GM18907 (cell line): ENCODE data around the gene FHDC1.

Source experiments
- ATAC-seq: cut with Tn5 transposase; IDR thresholded peaks from one replicate; pipeline ENCODE4 v1.9.1; 2021; ENCODE audit warnings: mild to moderate bottlenecking, moderate library complexity; ENCODE audit not compliant: unreplicated experiment

The FHDC1 gene

GRCh38 chr4:152936446-152937335, 568 bp downstream of the FHDC1 start:
- peak; percentile 32 for ATAC-seq

DNA sequence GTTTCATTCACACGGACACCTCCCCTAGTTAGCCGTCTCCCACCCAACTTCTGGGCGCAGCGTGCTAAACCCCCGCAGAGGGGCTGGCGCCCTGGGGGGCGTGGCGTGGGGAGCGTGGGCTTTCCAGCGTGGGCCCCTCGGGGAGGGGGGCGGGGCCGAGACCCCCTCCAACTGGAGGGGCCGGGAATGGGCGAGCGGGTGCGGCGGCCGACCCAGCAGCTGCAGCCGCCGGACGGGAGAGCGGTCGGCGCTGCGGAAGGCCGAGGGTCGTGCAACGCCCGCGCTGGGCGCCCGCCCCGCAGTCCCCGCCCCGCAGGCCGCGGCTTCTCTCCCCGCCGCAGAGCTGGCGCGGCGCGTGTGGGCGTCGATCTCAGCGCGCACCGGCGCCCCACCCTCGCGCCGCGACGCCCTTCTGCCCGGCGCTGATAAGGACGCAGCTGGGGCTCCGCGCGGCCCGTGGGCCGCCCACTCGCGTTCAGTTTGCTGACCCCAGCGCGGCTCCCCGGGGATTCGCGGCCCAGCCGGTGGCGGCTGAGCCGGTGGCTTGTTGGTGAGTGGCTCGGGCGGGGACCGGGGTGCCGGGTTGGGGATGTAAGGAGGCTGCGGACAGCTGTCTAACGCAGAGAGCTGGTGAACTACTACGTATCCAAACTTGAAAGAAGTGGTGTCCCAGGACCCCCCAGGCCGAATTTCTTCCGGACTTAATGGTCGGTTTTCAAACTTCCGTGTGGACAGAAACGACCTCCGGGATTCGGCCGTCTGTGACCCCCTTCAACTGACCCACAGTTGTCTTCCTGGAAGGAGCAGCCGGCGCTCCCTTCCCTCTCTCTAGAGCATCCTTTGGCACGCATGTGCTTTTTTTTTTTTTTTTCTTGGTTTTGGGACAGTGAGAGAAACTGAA, 1.5 kb downstream of the FHDC1 start:
- ATAC-seq: peak; percentile 30

GRCh38 chr4:152938237-152938947, 2.3 kb downstream of the FHDC1 start:
- no peak for ATAC-seq

- no peak for ATAC-seq
Measured at GRCh38 chr4:152939621-152940020, 3.5 kb downstream of the FHDC1 start.

DNA sequence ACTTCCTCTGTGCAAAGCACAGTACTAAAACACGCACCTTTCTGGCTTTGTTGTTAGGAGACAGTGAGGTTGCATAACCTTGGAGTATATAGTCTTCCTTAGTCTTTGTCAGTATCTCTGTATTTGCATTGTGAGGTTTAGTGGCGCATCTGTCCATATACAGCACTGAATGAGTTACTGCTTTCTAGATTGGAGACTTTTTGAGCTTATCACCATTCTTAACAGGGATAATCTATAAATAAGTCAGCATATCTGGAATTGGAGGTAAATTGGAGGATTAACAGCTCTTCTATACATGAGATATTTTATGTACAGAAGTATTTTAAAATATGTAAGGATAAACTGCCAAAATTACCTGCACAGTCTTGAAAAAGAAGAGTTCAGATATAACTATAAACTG, 4.3 kb downstream of the FHDC1 start:
- no peak for ATAC-seq

DNA sequence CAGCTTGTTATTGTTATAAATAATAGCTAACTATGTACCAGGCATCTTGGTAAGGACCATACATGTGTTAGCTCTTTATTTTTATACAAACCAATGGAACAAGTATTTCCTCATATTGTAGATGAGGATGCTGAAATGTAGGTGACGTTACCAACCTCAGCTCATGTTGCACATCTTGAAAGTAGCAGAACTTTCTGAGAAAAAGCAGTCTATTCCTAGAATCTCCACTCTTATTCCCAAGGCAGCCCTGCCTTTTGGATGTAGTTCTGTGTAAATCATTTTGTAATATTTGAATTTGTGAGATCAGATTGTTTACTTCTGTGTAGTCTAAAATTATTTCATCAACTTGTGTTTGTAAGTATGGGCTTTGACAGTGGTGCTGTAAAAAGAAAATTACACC, 5.3 kb downstream of the FHDC1 start:
- ATAC-seq: no peak

- no peak for ATAC-seq
Measured at GRCh38 chr4:152942346-152942745, 6.2 kb downstream of the FHDC1 start.

- no peak for ATAC-seq
Measured at GRCh38 chr4:152943672-152944071, 7.5 kb downstream of the FHDC1 start.

- no peak for ATAC-seq
Measured at GRCh38 chr4:152944666-152945320, 8.7 kb downstream of the FHDC1 start.

- no peak for ATAC-seq
Measured at GRCh38 chr4:152945639-152946038, 9.5 kb downstream of the FHDC1 start.

DNA sequence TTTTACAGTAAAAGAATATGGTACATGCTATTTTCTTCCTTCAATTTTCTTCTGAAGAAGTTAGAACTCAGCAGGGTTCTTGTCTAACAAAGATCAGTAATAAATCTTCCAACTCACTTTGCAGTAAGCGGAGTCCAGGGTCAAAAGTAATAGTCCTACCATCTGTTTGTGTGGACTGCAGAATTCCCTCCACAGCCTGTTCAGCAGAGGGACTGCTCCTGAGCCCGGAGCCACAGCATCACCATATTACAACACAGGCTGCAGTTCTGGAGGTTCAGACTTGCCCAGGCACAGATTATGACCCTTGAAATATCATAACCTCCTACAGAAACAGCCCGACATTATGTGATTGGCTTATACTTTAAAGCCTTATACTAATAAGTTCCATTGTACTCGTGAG, 10.3 kb downstream of the FHDC1 start:
- no peak for ATAC-seq

DNA sequence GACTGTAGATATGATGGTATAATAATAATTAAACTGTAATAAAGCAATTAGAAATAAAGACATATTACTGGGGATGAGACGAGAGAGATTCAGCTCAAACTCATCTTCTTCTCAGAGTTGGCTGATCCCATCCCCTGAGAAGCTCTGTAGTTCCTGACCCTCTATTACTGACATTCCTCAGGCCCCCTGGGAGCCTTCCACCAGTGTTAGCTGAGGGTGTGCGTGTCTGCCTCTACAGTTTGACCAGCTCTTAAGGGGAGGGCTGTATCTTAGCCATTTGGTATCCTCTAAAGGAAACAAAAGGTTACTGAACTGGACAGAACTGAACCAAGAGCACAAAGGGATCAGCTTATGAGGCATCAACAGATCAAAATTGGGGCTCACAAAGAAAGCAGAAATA, 11.2 kb downstream of the FHDC1 start:
- no peak for ATAC-seq

DNA sequence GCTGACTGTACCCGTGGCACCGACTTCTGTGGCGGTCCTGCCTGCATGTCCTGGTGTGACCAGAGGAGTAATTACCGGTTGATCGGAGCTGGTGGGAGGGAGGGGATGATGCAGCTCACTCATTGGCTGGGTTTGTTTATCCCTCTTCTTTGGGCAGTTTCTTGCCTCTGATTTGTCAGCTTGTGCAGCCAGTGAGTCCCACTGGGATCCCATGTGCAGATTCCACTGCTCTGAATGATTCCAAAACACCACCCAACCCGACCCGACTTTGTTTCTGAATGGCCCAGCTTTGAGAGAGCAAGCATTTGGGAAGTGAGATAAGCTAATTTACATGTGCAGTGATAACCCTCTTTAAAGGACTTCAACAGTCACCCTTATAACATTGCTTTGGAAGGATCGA, 13.8 kb downstream of the FHDC1 start:
- ATAC-seq: no peak

GRCh38 chr4:152950402-152951274, 14.5 kb downstream of the FHDC1 start:
- no peak for ATAC-seq

DNA sequence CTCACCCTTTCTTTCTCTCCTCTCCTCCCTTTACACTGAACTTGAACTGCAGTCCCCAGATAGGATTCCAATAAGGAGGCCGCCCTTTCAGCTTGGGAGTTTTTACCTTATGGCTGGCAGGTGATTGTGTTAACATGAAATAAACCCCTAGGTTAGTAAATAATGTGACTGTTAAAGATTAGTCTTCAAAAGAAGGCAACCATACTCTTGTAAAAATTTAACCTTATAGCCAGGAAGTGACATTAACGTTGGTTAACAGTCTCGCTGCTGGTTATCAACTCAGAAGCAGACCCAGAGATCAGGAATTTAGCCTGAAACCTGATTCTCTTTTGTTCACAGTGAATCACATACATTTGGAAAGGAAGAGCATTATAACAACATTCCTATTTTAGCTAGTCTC, 15.2 kb downstream of the FHDC1 start:
- no peak for ATAC-seq

- no peak for ATAC-seq
Measured at GRCh38 chr4:152953514-152953913, 17.4 kb downstream of the FHDC1 start.

- no peak for ATAC-seq
Measured at GRCh38 chr4:152954741-152955140, 18.6 kb downstream of the FHDC1 start.

GRCh38 chr4:152956147-152956546, 20.0 kb downstream of the FHDC1 start:
- no peak for ATAC-seq

- no peak for ATAC-seq
Measured at GRCh38 chr4:152956650-152957436, 20.7 kb downstream of the FHDC1 start.
